Activated CD8-positive, alpha-beta T cell treated with anti-CD3 and anti-CD28 coated beads for 36 hours (primary cell): ENCODE measurements around the gene SLC39A9. TPM values are rescaled to one million over a fixed set of nuclear protein-coding genes. Genes with fewer than 3 reads are reported as not detected.

ENCODE experiments used
- ATAC-seq: fragments of 200-7000 bp; cut with Tn5 transposase; one replicate; pipeline ENCODE4 v1.10.0; 2021; ENCODE audit warnings: mild to moderate bottlenecking, moderate library complexity
- CTCF ChIA-PET: fragments of 350-600 bp; sonication (Branson Sonifier 250); formaldehyde crosslinking; loops from one replicate; lab custom pipeline; 2021; ENCODE audit warnings: antibody characterized with exemption; lab: Charles Lee
- POLR2A ChIA-PET: fragments of 350-600 bp; sonication (Branson Sonifier 250); formaldehyde crosslinking; loops from one replicate; lab custom pipeline; 2021; ENCODE audit warnings: antibody characterized with exemption; lab: Charles Lee
- DNase-seq: peaks from one replicate; pipeline ENCODE4 v3.0.0-alpha.2; 2020
- H3K27ac Mint-ChIP-seq: one replicate; pipeline ENCODE4 v1.8.0; 2021; ENCODE audit warnings: mild to moderate bottlenecking, mixed read lengths
- H3K27me3 Mint-ChIP-seq: one replicate; pipeline ENCODE4 v1.8.0; 2021; ENCODE audit warnings: mixed read lengths
- H3K36me3 Mint-ChIP-seq: one replicate; pipeline ENCODE4 v1.8.0; 2021; ENCODE audit warnings: low read depth, mixed read lengths
- H3K4me1 Mint-ChIP-seq: one replicate; pipeline ENCODE4 v1.8.0; 2021; ENCODE audit warnings: low read depth, mixed read lengths
- H3K4me3 Mint-ChIP-seq: one replicate; pipeline ENCODE4 v1.8.0; 2021; ENCODE audit warnings: mild to moderate bottlenecking, moderate library complexity, mixed read lengths
- H3K9me3 Mint-ChIP-seq: one replicate; pipeline ENCODE4 v1.8.0; 2021; ENCODE audit warnings: mixed read lengths
- CTCF ChIP-seq: fragments of 200-600 bp; IDR thresholded peaks from one replicate; pipeline ENCODE4 v1.8.0; 2022; ENCODE audit warnings: antibody characterized with exemption, mild to moderate bottlenecking
- intact Hi-C: fragments of 100-400 bp; cut with micrococcal nuclease; formaldehyde crosslinking; loops from one replicate; pipeline ENCODE4 v1.10.0; 2022
- total RNA-seq, 2 experiments: library from RNA; stranded (reverse); gene quantifications; one replicate each; pipeline ENCODE4 v1.2.3, GENCODE V29; 2021

Gene SLC39A9
- total RNA-seq, 2 experiments from 2014 or later: 39.2 to 41.3 TPM

DNA sequence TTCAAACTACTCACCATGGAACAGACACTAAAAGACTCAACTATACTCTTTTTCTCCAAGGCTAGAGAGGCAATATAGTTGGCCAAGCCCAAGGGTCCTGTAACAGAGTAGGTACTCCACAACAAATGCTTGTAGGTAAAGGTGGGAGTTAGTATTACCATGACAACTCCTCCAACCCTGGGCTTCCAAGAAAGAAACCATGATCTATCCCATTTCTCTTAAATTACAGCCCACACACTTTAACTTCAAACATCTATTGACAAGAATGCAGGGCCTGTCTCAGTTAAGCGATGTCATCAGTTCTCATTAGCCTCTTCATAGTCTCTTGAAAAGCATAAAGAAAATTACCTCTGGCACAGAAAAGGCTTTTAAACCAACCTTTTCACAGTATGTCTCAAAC is 25.4 kb upstream of the SLC39A9 start:
- TF ChIP-seq CTCF: no peak
- peak overlapping the region; percentile 91 for H3K27ac Mint-ChIP-seq
- H3K36me3 Mint-ChIP-seq: peaks cover 38% of the 10 kb centered on the region
- peaks cover 20% of the 10 kb centered on the region for H3K4me1 Mint-ChIP-seq
- DNase-seq (peak; percentile 15), ATAC-seq (peak; percentile 88)
- POLR2A ChIA-PET: interaction anchor here (0.9 to 2.5 kb wide), 3 partner anchors 10 to 25 kb away, joined by 3 to 14 read pairs (median 3); partner anchors contain the start of genes ERH and SLC39A9
- no peaks in the 10 kb centered on the region for H3K27me3 Mint-ChIP-seq
- H3K4me3 Mint-ChIP-seq: no peak overlapping the region
- peaks cover 7% of the 10 kb centered on the region for H3K9me3 Mint-ChIP-seq
- intact Hi-C loops: no loop called here
- CTCF ChIA-PET: interaction anchor here (1.6 kb wide), 1 partner anchor 130 kb away, joined by 6 read pairs; no protein-coding TSS in a partner anchor

GRCh38 chr14:69374235-69374634 is 24.3 kb upstream of the SLC39A9 start:
- Mint-ChIP-seq H3K27me3 (no peaks in the 10 kb centered on the region), H3K27ac (peak overlapping the region; percentile 91), H3K9me3 (peaks cover 7% of the 10 kb centered on the region), H3K4me3 (no peak overlapping the region), H3K36me3 (peaks cover 42% of the 10 kb centered on the region), H3K4me1 (peaks cover 22% of the 10 kb centered on the region)
- DNase-seq (no peak), ATAC-seq (no peak)
- no peak for TF ChIP-seq CTCF
- POLR2A ChIA-PET: interaction anchor here (0.9 to 2.5 kb wide), 3 partner anchors 12 to 24 kb away, joined by 3 to 14 read pairs (median 6); partner anchors contain the start of genes ERH and SLC39A9
- intact Hi-C loops: no loop called here
- CTCF ChIA-PET: no interaction called here

DNA sequence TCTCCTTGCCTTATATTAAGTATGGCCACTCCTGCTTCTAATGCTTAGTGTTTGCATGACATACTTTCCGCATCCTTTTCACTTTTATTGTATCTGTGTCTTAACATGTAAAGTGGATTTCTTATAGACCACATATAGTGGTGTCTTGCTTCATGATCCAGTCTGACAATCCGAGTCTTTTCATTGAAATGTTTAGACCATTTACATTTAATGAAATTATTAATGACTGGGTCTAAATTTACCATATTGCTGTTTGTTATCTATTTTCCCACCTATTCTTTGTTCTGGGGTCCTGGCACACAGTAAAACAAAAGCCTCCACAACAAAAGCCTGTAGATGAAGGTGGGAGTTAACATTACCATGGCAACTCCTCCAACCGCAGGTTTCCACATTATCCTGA is 23.3 kb upstream of the SLC39A9 start:
- POLR2A ChIA-PET: interaction anchor here (0.6 to 2.1 kb wide), 2 partner anchors 9 to 17 kb away, joined by 3 to 6 read pairs; no protein-coding TSS in a partner anchor

DNA sequence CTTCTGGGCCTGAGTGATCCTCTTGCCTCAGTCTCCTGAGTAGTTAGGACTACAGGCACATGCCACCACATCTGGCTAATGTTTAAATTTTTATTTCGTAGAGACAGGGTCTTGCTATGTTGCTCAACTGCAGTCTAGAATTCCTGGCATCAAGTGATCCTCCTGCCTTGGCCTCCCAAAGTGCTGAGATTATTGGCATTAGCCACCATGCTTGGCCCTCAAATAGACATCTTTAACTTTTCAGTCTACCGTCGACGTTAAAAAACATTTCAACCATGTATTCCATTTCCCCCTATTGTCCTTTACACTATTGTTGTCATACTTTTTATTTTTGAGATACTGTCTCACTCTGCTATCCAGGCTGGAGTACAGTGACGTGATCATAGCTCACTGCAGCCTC is 22.8 kb upstream of the SLC39A9 start:
- CTCF ChIA-PET: interaction anchor here (1.1 to 1.4 kb wide), 2 partner anchors 16 to 17 kb away, joined by 4 to 5 read pairs; no protein-coding TSS in a partner anchor
- Mint-ChIP-seq H3K4me1 (peaks cover 25% of the 10 kb centered on the region), H3K36me3 (peaks cover 51% of the 10 kb centered on the region), H3K27me3 (no peaks in the 10 kb centered on the region), H3K27ac (no peak overlapping the region), H3K9me3 (peaks cover 7% of the 10 kb centered on the region), H3K4me3 (no peak overlapping the region)
- TF ChIP-seq CTCF: no peak
- DNase-seq: no peak
- no peak for ATAC-seq
- POLR2A ChIA-PET: no interaction called here
- intact Hi-C loops: no loop called here

More for the DNA sequence above, 23.3 kb upstream of the SLC39A9 start:
- no peaks in the 10 kb centered on the region for H3K27me3 Mint-ChIP-seq
- H3K27ac Mint-ChIP-seq: no peak overlapping the region
- peaks cover 47% of the 10 kb centered on the region for H3K36me3 Mint-ChIP-seq
- intact Hi-C loops: no loop called here
- CTCF ChIA-PET: no interaction called here
- no peak for ATAC-seq
- H3K9me3 Mint-ChIP-seq: peaks cover 7% of the 10 kb centered on the region
- TF ChIP-seq CTCF: no peak
- peaks cover 25% of the 10 kb centered on the region for H3K4me1 Mint-ChIP-seq
- H3K4me3 Mint-ChIP-seq: no peak overlapping the region
- DNase-seq: no peak

GRCh38 chr14:69376439-69376838 is 22.1 kb upstream of the SLC39A9 start:
- intact Hi-C loops: no loop called here
- peaks cover 7% of the 10 kb centered on the region for H3K9me3 Mint-ChIP-seq
- H3K27me3 Mint-ChIP-seq: no peaks in the 10 kb centered on the region
- H3K27ac Mint-ChIP-seq: no peak overlapping the region
- POLR2A ChIA-PET: interaction anchor here (0.6 to 1.3 kb wide), 5 partner anchors 15 to 305 kb away, joined by 3 to 6 read pairs (median 4); partner anchors contain the start of gene SLC39A9
- H3K4me3 Mint-ChIP-seq: no peak overlapping the region
- H3K36me3 Mint-ChIP-seq: peaks cover 51% of the 10 kb centered on the region
- CTCF ChIA-PET: interaction anchor here (1.1 to 1.5 kb wide), 4 partner anchors 9 to 133 kb away, joined by 4 to 5 read pairs (median 4); no protein-coding TSS in a partner anchor
- peaks cover 25% of the 10 kb centered on the region for H3K4me1 Mint-ChIP-seq
- DNase-seq (no peak), ATAC-seq (no peak)
- no peak for TF ChIP-seq CTCF
